ENCODE measurements around the gene ABCA1.

GRCh38 chr9:104844710-104845109, 83.2 kb downstream of the ABCA1 start:
- TF ChIP-seq, protein P1, sequence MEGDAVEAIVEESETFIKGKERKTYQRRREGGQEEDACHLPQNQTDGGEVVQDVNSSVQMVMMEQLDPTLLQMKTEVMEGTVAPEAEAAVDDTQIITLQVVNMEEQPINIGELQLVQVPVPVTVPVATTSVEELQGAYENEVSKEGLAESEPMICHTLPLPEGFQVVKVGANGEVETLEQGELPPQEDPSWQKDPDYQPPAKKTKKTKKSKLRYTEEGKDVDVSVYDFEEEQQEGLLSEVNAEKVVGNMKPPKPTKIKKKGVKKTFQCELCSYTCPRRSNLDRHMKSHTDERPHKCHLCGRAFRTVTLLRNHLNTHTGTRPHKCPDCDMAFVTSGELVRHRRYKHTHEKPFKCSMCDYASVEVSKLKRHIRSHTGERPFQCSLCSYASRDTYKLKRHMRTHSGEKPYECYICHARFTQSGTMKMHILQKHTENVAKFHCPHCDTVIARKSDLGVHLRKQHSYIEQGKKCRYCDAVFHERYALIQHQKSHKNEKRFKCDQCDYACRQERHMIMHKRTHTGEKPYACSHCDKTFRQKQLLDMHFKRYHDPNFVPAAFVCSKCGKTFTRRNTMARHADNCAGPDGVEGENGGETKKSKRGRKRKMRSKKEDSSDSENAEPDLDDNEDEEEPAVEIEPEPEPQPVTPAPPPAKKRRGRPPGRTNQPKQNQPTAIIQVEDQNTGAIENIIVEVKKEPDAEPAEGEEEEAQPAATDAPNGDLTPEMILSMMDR (IDR thresholded peaks at IDR 0.05) = no peak
- no peak for TF ChIP-seq POLR2AphosphoS5 (IDR thresholded peaks at IDR 0.05; ENCODE audit: insufficient read depth in 1 of 2, low read depth in 1 of 2)

All from vagina (tissue), 2 donors.